Measurements from ENCODE around the gene ERAP2. TPM values are rescaled to one million over a fixed set of nuclear protein-coding genes. Genes with fewer than 3 reads are reported as not detected.

ERAP2 gene, protein sequence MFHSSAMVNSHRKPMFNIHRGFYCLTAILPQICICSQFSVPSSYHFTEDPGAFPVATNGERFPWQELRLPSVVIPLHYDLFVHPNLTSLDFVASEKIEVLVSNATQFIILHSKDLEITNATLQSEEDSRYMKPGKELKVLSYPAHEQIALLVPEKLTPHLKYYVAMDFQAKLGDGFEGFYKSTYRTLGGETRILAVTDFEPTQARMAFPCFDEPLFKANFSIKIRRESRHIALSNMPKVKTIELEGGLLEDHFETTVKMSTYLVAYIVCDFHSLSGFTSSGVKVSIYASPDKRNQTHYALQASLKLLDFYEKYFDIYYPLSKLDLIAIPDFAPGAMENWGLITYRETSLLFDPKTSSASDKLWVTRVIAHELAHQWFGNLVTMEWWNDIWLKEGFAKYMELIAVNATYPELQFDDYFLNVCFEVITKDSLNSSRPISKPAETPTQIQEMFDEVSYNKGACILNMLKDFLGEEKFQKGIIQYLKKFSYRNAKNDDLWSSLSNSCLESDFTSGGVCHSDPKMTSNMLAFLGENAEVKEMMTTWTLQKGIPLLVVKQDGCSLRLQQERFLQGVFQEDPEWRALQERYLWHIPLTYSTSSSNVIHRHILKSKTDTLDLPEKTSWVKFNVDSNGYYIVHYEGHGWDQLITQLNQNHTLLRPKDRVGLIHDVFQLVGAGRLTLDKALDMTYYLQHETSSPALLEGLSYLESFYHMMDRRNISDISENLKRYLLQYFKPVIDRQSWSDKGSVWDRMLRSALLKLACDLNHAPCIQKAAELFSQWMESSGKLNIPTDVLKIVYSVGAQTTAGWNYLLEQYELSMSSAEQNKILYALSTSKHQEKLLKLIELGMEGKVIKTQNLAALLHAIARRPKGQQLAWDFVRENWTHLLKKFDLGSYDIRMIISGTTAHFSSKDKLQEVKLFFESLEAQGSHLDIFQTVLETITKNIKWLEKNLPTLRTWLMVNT
- total RNA-seq = 14.2 and 22.2 TPM in 2 replicates

DNA sequence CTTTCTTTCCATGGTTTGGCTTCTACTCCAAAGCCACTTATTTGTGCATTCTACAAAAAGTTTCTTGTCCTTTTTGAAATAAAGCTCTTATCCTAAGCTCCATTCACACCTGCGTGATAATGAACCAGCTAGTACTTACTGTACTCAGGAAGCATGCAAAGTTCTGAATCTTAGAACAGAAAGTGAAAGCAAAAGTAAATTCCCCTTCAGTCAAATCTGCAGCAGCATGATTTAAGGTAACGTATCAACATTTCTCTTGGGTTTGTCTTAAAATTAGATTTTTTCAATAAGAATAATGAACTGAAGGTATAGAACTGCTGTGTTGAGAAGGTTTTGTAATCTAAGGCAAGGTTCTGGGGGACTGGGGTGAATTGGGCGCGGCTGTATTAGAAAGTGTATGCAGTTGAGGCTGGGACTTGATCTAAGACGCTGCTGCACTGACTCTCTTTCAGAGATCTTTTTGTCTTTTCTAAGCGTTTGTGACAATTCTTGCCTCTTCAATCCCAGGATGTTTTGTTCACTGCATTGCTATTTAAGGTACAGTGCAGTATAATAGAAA, at the start of gene ERAP2:
TSS of gene ERAP2 (plus strand) at position 209 of the 559 bp plus-strand sequence. CDS start 3,186 bp downstream, outside the sequence.

DNA sequence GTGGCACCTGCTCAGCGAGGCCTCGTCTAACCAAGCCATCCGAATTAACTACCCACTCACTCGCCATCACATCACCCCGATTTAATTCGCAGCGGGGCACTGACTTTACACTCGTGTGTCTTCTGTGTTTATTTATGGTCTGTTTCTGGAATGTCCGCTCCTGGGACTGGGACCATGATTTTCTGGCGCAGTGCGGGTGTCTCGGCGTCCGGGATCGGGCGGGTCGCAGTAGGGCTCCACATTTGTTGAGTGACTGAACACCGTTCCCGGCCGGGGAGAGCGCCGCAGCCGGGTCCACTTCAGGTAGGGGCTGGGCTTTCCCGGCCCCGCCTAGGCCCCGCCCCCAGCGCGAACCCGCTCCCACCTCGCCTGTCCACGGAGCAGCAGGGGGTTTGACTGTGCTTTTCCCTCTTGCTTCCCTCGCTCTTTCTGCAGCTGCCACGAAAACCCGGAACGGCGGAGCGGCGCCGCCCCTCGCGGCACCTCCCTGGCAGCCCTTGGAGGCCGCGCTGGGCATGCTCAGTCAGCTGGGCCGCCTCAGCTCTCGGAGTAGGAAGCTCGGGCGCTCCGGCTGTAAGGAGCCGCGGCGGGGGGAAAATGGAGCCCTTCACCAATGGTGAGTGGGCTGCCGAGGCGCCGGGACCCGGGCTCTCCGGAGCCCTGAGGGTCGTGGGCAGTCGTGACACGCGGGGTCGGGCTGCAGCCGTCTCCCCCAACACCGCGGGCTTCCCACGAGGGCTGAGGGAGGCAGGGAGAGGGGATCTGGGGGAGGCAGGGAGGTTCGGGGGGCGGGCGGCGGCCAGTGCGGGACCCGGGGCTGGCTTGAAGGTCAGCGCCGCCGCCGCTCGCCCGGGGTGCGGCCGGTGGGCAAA, 59.5 kb downstream of the ERAP2 start, which contains the start of gene LNPEP:
TSS of gene LNPEP (plus strand) at position 522 of the 872 bp plus-strand sequence. CDS start at position 598, 76 bp downstream.

Other genes with a start within 250 kb of the ERAP2 start
- gene CAST, start 214.1 kb upstream of the ERAP2 start, total RNA-seq = 142 and 176 TPM in 2 replicates
- 25.2 and 35.2 TPM in 2 replicates for gene ERAP1, start 68.6 kb upstream of the ERAP2 start, total RNA-seq
- gene LNPEP, start 59.6 kb downstream of the ERAP2 start, total RNA-seq = 20.4 and 22.8 TPM in 2 replicates

Data from hair follicular keratinocyte (primary cell).